NCI-H1105 treated with DMSO at 0.1 percent for 48 hours (cell line): ENCODE results near the gene TFEB.

Experiments used
- DNase-seq: peaks from one replicate; lab custom pipeline; 2025; lab: John Stamatoyannopoulos, UW

TFEB gene

GRCh38 chr6:41651962-41652657, 83.3 kb downstream of the TFEB start:
- DNase-seq = no peak

- DNase-seq = no peak
Measured at GRCh38 chr6:41651246-41651961, 84.0 kb downstream of the TFEB start.

GRCh38 chr6:41650120-41650519, 85.3 kb downstream of the TFEB start:
- no peak for DNase-seq

- no peak for DNase-seq
Measured at GRCh38 chr6:41649596-41649995, 85.8 kb downstream of the TFEB start.

- no peak for DNase-seq
Measured at GRCh38 chr6:41648921-41649320, 86.5 kb downstream of the TFEB start.

- no peak for DNase-seq
Measured at GRCh38 chr6:41648070-41648585, 87.3 kb downstream of the TFEB start.

GRCh38 chr6:41647061-41647511, 88.3 kb downstream of the TFEB start:
- no peak for DNase-seq

- no peak for DNase-seq
Measured at GRCh38 chr6:41646026-41646795, 89.2 kb downstream of the TFEB start.

GRCh38 chr6:41645007-41645618, 90.3 kb downstream of the TFEB start:
- DNase-seq = no peak

GRCh38 chr6:41644297-41644879, 91.0 kb downstream of the TFEB start:
- DNase-seq = peak; percentile 46

- no peak for DNase-seq
Measured at GRCh38 chr6:41643899-41644269, 91.5 kb downstream of the TFEB start.

GRCh38 chr6:41642960-41643898, 92.2 kb downstream of the TFEB start:
- DNase-seq = no peak

GRCh38 chr6:41642090-41642959, 93.1 kb downstream of the TFEB start:
- no peak for DNase-seq

- DNase-seq = no peak
Measured at GRCh38 chr6:41641352-41641925, 94.0 kb downstream of the TFEB start.

GRCh38 chr6:41640426-41640825, 95.0 kb downstream of the TFEB start:
- no peak for DNase-seq

- no peak for DNase-seq
Measured at GRCh38 chr6:41639809-41640371, 95.5 kb downstream of the TFEB start.

- DNase-seq = peak; percentile 3
Measured at GRCh38 chr6:41638935-41639808, 96.2 kb downstream of the TFEB start.
